Stimulated activated CD8-positive, alpha-beta memory T cell treated with anti-CD3 and anti-CD28 coated beads, Interleukin-7, amount 100 ng/mL, for 4 hours (primary cell): ENCODE data around the gene CA6.
A peak's percentile ranks its signal among the peaks of the same experiment; 100 is the strongest.
"Not testable (repeated sequence)": the region's sequence is repeated elsewhere in the genome, so short reads cannot be mapped to it uniquely, and the experiment has no call there.

Source experiments
- DNase-seq, 2 donors: peaks; one replicate each; pipeline ENCODE4 v3.0.0-alpha.2; 2020; ENCODE audit warnings: low read depth in 2 of 2

CA6 gene

GRCh38 chr1:8969937-8970336, 24.3 kb downstream of the CA6 start:
- DNase-seq, result no peak

DNA sequence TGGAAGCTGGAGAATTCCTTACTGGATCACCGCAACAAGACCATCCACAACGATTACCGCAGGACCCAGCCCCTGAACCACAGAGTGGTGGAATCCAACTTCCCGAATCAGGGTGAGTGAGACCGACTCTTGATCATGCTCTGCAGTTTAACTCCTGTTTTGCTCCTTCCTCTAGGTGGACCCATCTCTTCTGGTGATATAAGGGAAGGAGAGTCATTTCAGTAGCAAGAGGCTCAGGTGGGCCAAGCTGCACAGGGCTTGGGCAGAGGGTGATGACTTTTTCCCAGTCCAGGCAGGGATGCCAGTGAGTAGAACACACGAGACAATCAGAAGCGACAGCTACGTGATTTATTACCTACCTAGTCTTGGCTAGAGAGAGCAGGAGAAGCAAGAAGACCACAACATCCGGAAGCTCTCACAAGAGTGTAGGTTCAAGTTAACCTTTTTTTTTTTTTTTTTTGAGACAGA, 25.2 kb downstream of the CA6 start:
- no peak for DNase-seq

- no peak for DNase-seq
Measured at GRCh38 chr1:8974551-8974950, 28.9 kb downstream of the CA6 start.

DNA sequence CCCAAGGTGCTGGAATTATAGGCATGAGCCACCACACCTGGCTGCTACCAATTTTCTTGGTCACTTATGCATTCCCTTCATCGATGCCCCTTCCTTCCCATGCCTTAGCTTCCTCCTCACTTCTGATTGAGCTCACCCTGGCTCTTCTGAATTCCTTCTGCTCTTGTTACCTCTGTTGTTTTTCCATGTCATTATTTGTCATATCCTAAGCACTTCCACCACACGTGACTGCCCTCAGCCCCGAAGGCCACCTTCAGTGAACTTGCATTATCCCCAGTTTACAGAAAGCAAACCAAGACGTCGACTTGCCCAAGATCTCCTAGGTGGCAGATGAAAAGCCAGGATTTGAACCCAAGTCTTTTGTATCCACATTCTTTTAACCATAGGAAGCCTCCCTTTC, 30.7 kb downstream of the CA6 start:
- DNase-seq, result no peak

- no peak for DNase-seq
Measured at GRCh38 chr1:8976896-8977450, 31.3 kb downstream of the CA6 start.

DNA sequence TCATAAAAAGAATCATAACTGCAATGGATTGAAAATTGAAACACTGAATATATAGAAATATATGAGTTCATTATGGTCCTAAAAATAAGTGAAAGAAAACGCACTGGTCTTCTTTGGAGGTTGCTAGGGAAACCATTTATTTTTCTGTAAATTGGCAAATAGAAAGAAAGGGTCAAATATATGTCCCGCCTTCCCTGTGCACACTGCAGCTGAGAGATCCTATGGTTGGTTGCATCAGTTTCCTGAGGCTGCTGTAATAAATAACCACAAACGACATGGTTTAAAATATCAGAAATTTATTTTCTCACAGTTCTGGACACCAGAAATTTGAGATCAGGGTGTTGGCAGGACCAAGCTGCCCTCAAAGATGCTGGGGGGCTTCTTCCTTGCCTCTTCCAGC, 35.0 kb downstream of the CA6 start:
- DNase-seq, result no peak

- DNase-seq, result no peak
Measured at GRCh38 chr1:8981169-8981568, 35.5 kb downstream of the CA6 start.

DNA sequence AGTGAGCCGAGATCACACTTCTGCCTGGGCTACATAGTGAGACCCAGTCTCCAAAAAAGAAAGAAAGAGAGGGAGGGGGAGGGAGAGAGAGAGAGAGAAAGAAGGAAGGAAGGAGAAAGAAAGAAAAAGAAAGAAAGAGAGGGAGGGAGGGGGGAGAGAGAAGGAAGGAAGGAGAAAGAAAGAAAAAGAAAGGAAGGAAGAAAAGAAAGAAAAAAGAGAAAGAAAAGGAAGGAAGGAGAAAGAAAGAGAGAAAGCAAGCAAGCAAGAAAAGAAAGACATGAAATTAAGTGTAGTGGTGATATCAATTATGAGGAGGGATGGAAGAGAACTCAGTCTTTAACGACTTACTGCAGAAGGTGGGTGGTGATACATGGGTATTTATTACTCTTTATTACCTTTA, 38.5 kb downstream of the CA6 start:
- no peak for DNase-seq

- no peak for DNase-seq
Measured at GRCh38 chr1:8984990-8985389, 39.3 kb downstream of the CA6 start.

DNA sequence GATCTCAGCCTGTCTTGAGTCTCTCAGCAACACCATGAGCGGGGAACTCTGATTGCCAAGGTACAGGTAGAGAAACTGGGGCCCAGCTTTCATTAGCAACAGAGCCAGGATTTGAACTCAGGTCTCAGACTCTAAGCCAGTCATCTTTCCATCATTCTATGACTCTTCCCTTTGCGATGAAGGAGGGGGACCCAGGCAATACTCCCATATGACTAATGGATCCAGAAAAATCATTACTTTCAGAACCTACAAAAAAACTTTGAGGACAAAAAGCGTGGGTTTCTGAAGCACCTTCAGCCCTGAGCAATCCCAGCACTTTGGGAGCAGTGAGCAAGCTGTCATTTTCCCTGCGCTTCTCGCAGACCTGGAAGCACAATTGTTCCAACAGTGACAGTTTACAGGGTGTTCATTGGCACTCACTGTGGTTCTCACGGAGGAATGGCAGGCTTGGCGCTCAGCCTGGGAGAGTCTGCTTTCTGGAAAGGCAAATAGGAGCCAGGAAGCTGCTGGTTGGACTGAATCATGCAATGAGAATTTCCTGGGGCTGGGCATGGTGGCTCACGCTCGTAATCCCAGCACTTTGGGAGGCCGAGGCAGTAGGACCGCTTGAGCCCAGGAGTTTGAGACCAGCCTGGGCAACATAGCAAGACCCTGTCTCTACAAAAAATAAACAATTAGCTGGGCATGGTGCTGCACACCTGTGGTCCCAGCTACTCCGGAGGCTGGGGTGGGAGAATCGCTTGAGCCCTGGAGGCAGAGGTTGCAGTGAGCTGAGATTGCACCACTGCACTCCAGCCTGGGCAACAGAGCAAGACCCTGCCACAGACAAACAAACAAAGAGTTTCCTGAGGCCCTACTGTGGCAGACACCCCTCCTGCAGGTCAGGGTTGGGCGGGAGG, 40.5 kb downstream of the CA6 start:
- DNase-seq, result no peak

- no peak for DNase-seq
Measured at GRCh38 chr1:8986814-8987190, 41.1 kb downstream of the CA6 start.

DNA sequence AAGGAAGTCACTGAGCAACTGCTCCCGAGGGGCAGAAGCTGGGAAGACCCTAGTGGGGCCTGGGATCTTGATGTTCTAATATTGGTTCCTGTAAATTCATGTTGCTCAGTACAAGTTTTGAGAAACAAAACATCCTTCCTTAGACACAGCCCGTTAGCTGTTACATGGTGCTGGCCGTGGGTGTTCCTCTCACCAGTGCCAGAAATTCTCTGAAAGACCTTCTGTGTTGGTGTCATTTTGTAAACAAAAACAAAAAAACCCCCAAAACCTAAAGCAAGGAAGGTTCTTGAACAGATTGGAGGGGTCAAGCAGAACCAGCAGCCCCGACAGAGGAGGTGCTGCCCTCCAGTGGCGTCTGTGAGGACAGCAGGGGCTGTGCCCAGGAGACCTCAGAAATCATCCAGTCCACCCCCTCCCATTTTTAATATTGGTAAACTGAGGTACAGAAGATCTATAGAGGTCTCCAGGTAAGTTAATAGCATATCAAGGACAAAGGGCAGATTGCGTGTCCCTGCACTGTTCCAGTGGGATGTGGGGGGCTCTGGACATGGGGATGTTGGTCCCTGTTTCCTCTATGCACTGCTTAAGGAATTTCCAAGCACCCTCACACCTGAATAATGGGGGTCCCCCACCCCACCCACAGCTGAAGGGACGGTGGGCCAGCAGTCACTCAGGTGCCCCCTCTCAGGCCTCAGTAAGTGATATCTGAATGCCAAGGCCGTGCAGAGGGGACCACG, 42.4 kb downstream of the CA6 start:
- DNase-seq, result peak; percentile 35 to 47

DNA sequence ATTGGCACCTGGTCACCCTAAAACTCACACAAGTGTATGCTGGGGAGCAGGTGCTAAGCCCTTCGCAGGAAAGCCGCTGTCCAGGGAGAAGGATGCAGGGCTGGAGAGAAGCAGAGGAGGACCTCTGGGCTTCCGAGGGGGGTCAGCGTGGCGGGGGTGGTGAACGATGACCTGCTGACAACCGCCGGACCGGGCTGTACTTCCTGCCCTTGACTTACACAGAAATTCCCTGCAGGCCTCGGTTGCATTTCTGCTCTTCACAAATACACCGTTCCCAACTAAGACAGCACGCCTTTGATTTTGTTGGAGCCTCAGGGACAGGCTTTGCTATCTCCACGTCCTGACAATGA, 42.9 kb downstream of the CA6 start:
- no peak for DNase-seq

DNA sequence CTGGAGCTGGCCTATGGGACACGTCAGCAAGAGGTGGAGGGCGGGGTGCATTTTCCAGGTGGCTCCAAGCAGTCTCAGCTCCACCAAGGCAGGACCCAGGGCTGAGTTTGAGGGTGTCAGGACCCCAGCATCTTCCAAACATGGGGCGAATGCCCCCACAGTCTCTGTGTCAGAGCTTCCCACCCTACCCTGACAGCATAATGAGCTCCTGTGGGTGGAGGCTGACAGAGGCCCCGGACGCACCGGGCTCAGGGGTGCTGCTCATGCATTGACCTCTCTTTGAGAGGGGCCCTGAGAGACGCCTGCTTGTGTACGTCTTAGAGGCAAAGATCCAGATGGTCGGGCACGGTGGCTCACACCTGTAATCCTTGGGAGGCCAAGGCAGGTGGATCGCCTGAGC, 43.4 kb downstream of the CA6 start:
- DNase-seq, result no peak

GRCh38 chr1:8989821-8990220, 44.2 kb downstream of the CA6 start:
- no peak for DNase-seq

DNA sequence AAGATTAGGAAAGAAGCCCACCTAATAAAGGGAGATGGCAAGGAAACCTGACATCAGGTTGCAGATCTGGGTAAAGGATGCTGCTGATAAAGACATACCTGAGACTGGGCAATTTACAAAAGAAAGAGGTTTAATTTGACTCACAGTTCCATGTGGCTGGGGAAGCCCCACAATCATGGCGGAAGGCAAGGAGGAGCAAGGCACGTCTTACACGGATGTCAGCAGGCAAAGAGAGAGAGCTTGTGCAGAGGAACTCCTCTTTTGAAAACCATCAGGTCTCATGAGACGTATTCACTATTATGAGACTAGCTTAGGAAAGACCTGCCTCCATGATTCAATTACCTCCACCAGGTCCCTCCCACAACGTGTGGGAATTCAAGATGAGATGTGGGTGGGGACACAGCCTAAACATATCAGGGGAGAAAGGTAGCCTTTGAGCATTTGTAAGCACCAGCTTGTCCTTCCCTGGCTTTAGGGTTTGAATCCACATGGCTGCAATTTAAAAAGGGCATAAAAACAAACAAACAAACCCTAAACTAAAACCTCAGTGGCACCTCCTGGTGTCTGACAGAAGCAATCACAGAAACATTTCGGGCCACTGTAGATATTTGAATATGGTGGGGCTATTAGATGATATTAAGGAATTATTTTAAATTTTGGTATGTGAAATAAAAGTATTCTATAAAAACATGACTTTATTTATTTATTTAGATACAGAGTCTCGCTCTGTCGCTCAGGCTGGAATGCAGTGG, 47.4 kb downstream of the CA6 start:
- DNase-seq, result no peak

GRCh38 chr1:8993962-8994675, 48.5 kb downstream of the CA6 start:
- DNase-seq, result not testable (repeated sequence)

DNA sequence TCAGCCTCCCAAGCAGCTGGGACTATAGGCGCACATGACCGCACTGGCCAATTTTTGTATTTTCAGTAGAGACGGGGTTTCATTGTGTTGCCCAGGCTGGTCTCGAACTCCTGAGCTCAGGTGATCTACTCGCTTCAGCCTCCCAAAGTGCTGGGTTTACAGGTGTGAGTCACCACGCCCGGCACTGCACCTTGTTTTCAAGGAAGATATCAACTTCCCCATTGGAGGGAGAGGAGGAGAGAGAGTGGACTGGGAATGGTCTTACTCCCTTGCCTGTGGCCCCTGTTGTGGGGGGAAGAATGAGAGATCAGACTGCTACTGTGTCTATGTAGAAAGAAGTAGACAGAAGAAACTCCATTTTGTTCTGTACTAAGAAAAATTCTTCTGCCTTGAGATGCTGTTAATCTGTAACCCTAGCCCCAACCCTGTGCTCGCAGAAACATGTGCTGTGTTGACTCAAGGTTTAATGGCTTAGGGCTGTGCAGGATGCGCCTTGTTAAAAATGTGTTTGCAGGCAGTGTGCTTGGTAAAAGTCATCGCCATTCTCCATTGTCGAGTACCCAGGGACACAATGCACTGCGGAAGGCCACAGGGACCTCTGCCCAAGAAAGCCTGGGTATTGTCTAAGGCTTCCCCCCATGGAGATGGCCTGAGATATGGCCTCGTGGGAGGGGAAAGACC, 56.0 kb downstream of the CA6 start:
- DNase-seq, result not testable (repeated sequence)

DNA sequence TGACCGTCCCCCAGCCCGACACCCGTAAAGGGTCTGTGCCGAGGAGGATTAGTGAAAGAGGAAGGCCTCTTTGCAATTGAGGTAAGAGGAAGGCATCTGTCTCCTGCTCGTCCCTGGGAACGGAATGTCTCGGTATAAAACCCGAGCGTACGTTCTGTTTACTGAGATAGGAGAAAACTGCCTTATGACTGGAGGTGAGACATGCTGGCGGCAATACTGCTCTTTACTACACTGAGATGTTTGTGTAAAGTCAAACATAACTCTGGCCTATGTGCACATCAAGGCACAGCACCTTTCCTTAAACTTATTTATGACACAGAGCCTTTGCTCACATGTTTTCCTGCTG, 56.5 kb downstream of the CA6 start:
- not testable (repeated sequence) for DNase-seq

DNA sequence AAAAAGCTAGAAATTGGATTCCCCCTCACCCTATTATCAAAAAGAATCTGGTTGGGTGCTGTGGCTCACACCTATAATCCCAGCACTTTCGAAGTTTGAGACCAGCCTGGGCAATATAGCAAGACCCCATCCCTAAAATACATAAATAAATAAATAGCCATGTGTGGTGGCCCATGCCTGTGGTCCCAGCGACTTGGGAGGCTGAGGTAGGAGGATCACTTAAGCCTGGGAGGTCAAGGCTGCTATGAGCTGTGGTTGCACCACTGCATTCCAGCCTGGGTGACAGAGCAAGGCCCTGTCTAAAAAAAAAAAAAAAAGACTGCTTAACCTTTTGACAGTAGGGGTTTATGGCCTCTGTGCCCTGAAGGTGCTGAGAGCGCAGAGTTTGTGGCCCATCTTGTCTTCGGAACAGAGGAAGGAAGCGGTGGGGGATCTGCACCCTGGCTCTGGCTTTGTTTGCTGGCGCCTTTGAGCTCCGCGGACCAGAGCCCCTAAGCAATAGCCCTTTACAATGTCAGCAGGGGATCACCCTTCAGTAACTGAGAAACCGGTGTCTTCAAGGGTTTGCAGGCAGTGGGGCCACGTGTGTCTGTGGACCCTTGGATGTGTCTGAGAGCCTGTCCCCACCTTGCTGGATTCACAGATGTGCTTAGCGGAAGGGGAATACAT, 58.5 kb downstream of the CA6 start:
- no peak for DNase-seq
